ENCODE results near the gene FGF19.

The FGF19 gene

DNA sequence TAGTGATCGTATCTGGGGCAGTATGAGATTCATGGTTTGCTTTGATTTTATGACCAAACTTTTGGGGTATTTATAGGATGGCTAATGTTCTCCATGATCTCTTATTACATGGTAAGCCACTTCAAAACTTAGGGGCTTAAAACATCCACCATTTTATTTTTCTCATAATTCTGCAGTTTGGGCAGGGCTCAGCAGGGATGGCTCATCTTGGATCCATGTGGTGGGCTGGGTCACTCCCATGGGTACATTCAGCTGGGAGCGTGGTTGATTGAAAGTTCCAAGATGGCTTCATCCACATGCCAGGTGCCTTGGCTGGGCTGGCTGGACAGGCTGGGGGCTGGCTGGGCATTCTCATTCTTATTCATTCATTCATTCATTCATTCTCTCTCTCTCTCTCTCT is 30.5 kb upstream of the FGF19 start:
- H3K18ac ChIP-seq (ENCODE audit: low read length): no peak overlapping the region
- no peak overlapping the region for H3K4ac ChIP-seq (ENCODE audit: low read length)
- no peaks in the 10 kb centered on the region for H3K4me1 ChIP-seq (ENCODE audit: control insufficient read depth in 2 of 2, insufficient read depth in 1 of 2, low read depth in 1 of 2, low read length in 2 of 2)
- H3K9ac ChIP-seq (ENCODE audit: low read depth, low read length, poor library complexity): no peak overlapping the region
- H2AFZ ChIP-seq (ENCODE audit: low read length): no peak overlapping the region
- H3K36me3 ChIP-seq (replicated peaks in 1 of 2; ENCODE audit: control insufficient read depth in 2 of 2, insufficient read depth in 2 of 2, low read length in 2 of 2): no peaks in the 10 kb centered on the region
- H3K4me3 ChIP-seq (ENCODE audit: low read length in 2 of 2): no peak overlapping the region
- no peak overlapping the region for H2AK5ac ChIP-seq (ENCODE audit: low read depth, low read length)
- H4K8ac ChIP-seq (ENCODE audit: low read depth, low read length): no peak overlapping the region
- no peak overlapping the region for H2BK15ac ChIP-seq (ENCODE audit: low read length)
- peaks cover 0 to 9% of the 10 kb centered on the region in 2 donors for H3K9me3 ChIP-seq (replicated peaks in 1 of 2; ENCODE audit: control insufficient read depth in 2 of 2, insufficient read depth in 1 of 2, low read depth in 1 of 2, low read length in 2 of 2)
- no peak overlapping the region for H4K91ac ChIP-seq (ENCODE audit: low read depth, low read length, poor library complexity)
- H3K4me2 ChIP-seq (ENCODE audit: insufficient read depth, low read length, poor library complexity, severe bottlenecking): no peak overlapping the region
- no peak for DNase-seq (ENCODE audit: low spot score)
- no peak overlapping the region for H3K14ac ChIP-seq (ENCODE audit: low read length)
- H3K27me3 ChIP-seq (ENCODE audit: control insufficient read depth in 3 of 3, insufficient read depth in 3 of 3, low read depth in 1 of 3, low read length in 3 of 3): peaks cover 0 to 7% (median 0%) of the 10 kb centered on the region in 3 experiments
- no peak overlapping the region for H3K23ac ChIP-seq (ENCODE audit: low read depth, low read length, poor library complexity)
- no CpG with 5 or more reads among the region's 2 CpGs for WGBS, 2 donors (ENCODE audit: extremely low coverage in 2 of 2, insufficient read length in 2 of 2, insufficient replicate concordance in 1 of 2)
- no peak overlapping the region for H2BK120ac ChIP-seq (ENCODE audit: low read depth, low read length)
- H3K79me1 ChIP-seq (ENCODE audit: low read depth, low read length): no peaks in the 10 kb centered on the region
- no peak overlapping the region for H2BK5ac ChIP-seq (ENCODE audit: low read length)
- H2BK12ac ChIP-seq (ENCODE audit: low read length): no peak overlapping the region
- no peak overlapping the region for H3K27ac ChIP-seq (replicated peaks; ENCODE audit: low read length)

DNA sequence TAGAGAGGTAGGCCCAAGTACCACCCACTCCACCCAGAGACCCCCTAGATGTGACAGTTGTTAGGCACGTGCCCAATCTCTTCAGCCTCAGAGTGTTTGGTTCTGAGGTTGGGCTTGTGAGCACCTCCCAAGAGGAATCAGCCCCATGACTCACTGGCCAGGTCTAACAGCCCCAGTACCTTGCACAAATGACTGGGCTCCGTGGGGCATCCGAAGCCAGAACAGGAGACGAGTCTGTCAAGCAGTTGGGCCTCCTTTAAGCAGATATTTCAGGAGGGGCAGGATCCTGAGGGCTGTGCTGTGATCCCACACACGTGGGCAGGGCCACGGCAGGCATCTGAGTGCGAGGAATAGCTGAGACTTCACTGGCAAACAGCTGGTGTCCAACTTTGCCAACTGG is 29.1 kb upstream of the FGF19 start:
- no peak overlapping the region for H2BK5ac ChIP-seq (ENCODE audit: low read length)
- no peak overlapping the region for H2BK15ac ChIP-seq (ENCODE audit: low read length)
- no CpG with 5 or more reads among the region's 7 CpGs for WGBS, 2 donors (ENCODE audit: extremely low coverage in 2 of 2, insufficient read length in 2 of 2, insufficient replicate concordance in 1 of 2)
- no peak overlapping the region for H3K4me3 ChIP-seq (ENCODE audit: low read length in 2 of 2)
- no peaks in the 10 kb centered on the region for H3K36me3 ChIP-seq (replicated peaks in 1 of 2; ENCODE audit: control insufficient read depth in 2 of 2, insufficient read depth in 2 of 2, low read length in 2 of 2)
- no peak overlapping the region for H2BK12ac ChIP-seq (ENCODE audit: low read length)
- no peak overlapping the region for H4K91ac ChIP-seq (ENCODE audit: low read depth, low read length, poor library complexity)
- H2AK5ac ChIP-seq (ENCODE audit: low read depth, low read length): no peak overlapping the region
- H3K18ac ChIP-seq (ENCODE audit: low read length): peak overlapping the region; percentile 16
- H3K4me1 ChIP-seq (ENCODE audit: control insufficient read depth in 2 of 2, insufficient read depth in 1 of 2, low read depth in 1 of 2, low read length in 2 of 2): peaks cover 0 to 3% of the 10 kb centered on the region in 2 donors
- H3K27ac ChIP-seq (replicated peaks; ENCODE audit: low read length): no peak overlapping the region
- no peak overlapping the region for H3K14ac ChIP-seq (ENCODE audit: low read length)
- no peaks in the 10 kb centered on the region for H3K79me1 ChIP-seq (ENCODE audit: low read depth, low read length)
- no peak overlapping the region for H2BK120ac ChIP-seq (ENCODE audit: low read depth, low read length)
- no peak overlapping the region for H3K23ac ChIP-seq (ENCODE audit: low read depth, low read length, poor library complexity)
- H3K4me2 ChIP-seq (ENCODE audit: insufficient read depth, low read length, poor library complexity, severe bottlenecking): no peak overlapping the region
- H3K4ac ChIP-seq (ENCODE audit: low read length): no peak overlapping the region
- no peak overlapping the region for H4K8ac ChIP-seq (ENCODE audit: low read depth, low read length)
- DNase-seq (ENCODE audit: low spot score): no peak
- H3K27me3 ChIP-seq (ENCODE audit: control insufficient read depth in 3 of 3, insufficient read depth in 3 of 3, low read depth in 1 of 3, low read length in 3 of 3): peaks cover 0 to 16% (median 0%) of the 10 kb centered on the region in 3 experiments
- no peak overlapping the region for H3K9ac ChIP-seq (ENCODE audit: low read depth, low read length, poor library complexity)
- H3K9me3 ChIP-seq (replicated peaks in 1 of 2; ENCODE audit: control insufficient read depth in 2 of 2, insufficient read depth in 1 of 2, low read depth in 1 of 2, low read length in 2 of 2): peaks cover 0 to 2% of the 10 kb centered on the region in 2 donors
- no peak overlapping the region for H2AFZ ChIP-seq (ENCODE audit: low read length)

DNA sequence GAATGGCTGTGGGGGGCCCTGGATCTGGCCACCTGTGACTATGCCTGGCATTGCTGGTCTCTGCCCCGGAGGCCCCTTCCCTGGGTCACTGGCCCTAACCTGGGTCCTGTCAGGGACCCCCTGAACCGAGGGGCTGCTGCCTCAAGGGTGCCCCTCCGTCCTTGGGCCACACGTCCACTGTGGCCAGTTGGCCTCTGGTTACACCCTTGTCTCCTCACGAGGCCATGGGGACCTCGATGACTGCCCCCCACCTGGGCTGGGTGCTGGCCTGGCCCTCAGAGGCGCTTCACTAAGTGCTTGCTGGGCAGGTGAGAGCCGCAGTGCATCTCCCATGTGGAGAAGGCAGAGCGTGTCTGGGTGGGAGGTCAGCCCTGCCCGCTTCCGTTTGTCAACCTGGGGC is 27.3 kb upstream of the FGF19 start:
- no peak for DNase-seq (ENCODE audit: low spot score)
- Histone ChIP-seq H3K4me2 (ENCODE audit: insufficient read depth, low read length, poor library complexity, severe bottlenecking) (no peak overlapping the region), H3K79me1 (ENCODE audit: low read depth, low read length) (no peaks in the 10 kb centered on the region), H3K4me1 (ENCODE audit: control insufficient read depth in 2 of 2, insufficient read depth in 1 of 2, low read depth in 1 of 2, low read length in 2 of 2) (peaks cover 0 to 4% of the 10 kb centered on the region in 2 donors), H3K14ac (ENCODE audit: low read length) (no peak overlapping the region), H3K4ac (ENCODE audit: low read length) (no peak overlapping the region), H4K8ac (ENCODE audit: low read depth, low read length) (peak overlapping the region; percentile 29), H4K91ac (ENCODE audit: low read depth, low read length, poor library complexity) (no peak overlapping the region), H2BK12ac (ENCODE audit: low read length) (no peak overlapping the region), H2AK5ac (ENCODE audit: low read depth, low read length) (peak overlapping the region; percentile 88), H2BK15ac (ENCODE audit: low read length) (no peak overlapping the region), H2BK5ac (ENCODE audit: low read length) (no peak overlapping the region), H3K36me3 (replicated peaks in 1 of 2; ENCODE audit: control insufficient read depth in 2 of 2, insufficient read depth in 2 of 2, low read length in 2 of 2) (no peaks in the 10 kb centered on the region), H3K9ac (ENCODE audit: low read depth, low read length, poor library complexity) (no peak overlapping the region), H3K27me3 (ENCODE audit: control insufficient read depth in 3 of 3, insufficient read depth in 3 of 3, low read depth in 1 of 3, low read length in 3 of 3) (peaks cover 0 to 21% (median 0%) of the 10 kb centered on the region in 3 experiments), H2BK120ac (ENCODE audit: low read depth, low read length) (peak overlapping the region; percentile 73), H3K23ac (ENCODE audit: low read depth, low read length, poor library complexity) (no peak overlapping the region), H2AFZ (ENCODE audit: low read length) (no peak overlapping the region), H3K9me3 (replicated peaks in 1 of 2; ENCODE audit: control insufficient read depth in 2 of 2, insufficient read depth in 1 of 2, low read depth in 1 of 2, low read length in 2 of 2) (peaks cover 0 to 1% of the 10 kb centered on the region in 2 donors), H3K18ac (ENCODE audit: low read length) (peak overlapping the region; percentile 90), H3K4me3 (ENCODE audit: low read length in 2 of 2) (no peak overlapping the region), H3K27ac (replicated peaks; ENCODE audit: low read length) (no peak overlapping the region)
- WGBS, 2 donors (ENCODE audit: extremely low coverage in 2 of 2, insufficient read length in 2 of 2, insufficient replicate concordance in 1 of 2): no CpG with 5 or more reads among the region's 11 CpGs

DNA sequence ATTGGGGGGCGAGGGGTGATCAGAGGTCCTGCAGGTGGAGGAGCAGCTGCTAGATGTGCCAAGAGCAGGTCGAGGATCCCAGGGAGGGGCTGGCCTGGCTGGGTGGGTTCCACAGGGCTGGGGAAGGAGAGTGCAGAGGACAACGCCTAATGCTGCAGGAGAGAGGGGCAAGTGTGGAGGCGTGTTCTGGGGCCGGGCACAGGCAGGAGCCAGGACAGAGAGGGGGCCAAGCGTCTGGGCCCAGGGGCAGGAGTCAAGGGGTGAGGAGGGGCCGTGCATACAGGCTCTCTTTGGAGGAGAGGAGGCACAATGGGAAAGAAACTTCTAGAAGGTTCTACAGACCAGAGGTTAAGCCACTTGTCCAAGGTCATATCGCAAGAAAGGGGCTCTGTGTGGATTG is 26.7 kb upstream of the FGF19 start:
- H2AFZ ChIP-seq (ENCODE audit: low read length): no peak overlapping the region
- DNase-seq (ENCODE audit: low spot score): no peak
- no peak overlapping the region for H2BK5ac ChIP-seq (ENCODE audit: low read length)
- no peaks in the 10 kb centered on the region for H3K79me1 ChIP-seq (ENCODE audit: low read depth, low read length)
- WGBS, 2 donors (ENCODE audit: extremely low coverage in 2 of 2, insufficient read length in 2 of 2, insufficient replicate concordance in 1 of 2): no CpG with 5 or more reads among the region's 8 CpGs
- H4K8ac ChIP-seq (ENCODE audit: low read depth, low read length): no peak overlapping the region
- peak overlapping the region; percentile 88 for H2AK5ac ChIP-seq (ENCODE audit: low read depth, low read length)
- H3K9me3 ChIP-seq (replicated peaks in 1 of 2; ENCODE audit: control insufficient read depth in 2 of 2, insufficient read depth in 1 of 2, low read depth in 1 of 2, low read length in 2 of 2): peaks cover 0 to 1% of the 10 kb centered on the region in 2 donors
- H4K91ac ChIP-seq (ENCODE audit: low read depth, low read length, poor library complexity): no peak overlapping the region
- no peak overlapping the region for H3K27ac ChIP-seq (replicated peaks; ENCODE audit: low read length)
- H3K36me3 ChIP-seq (replicated peaks in 1 of 2; ENCODE audit: control insufficient read depth in 2 of 2, insufficient read depth in 2 of 2, low read length in 2 of 2): no peaks in the 10 kb centered on the region
- no peak overlapping the region for H3K23ac ChIP-seq (ENCODE audit: low read depth, low read length, poor library complexity)
- H3K4me3 ChIP-seq (ENCODE audit: low read length in 2 of 2): no peak overlapping the region
- H3K9ac ChIP-seq (ENCODE audit: low read depth, low read length, poor library complexity): no peak overlapping the region
- no peak overlapping the region for H3K4ac ChIP-seq (ENCODE audit: low read length)
- no peak overlapping the region for H3K4me2 ChIP-seq (ENCODE audit: insufficient read depth, low read length, poor library complexity, severe bottlenecking)
- H3K18ac ChIP-seq (ENCODE audit: low read length): peak overlapping the region; percentile 90
- H2BK15ac ChIP-seq (ENCODE audit: low read length): no peak overlapping the region
- H2BK12ac ChIP-seq (ENCODE audit: low read length): no peak overlapping the region
- peaks cover 0 to 4% of the 10 kb centered on the region in 2 donors for H3K4me1 ChIP-seq (ENCODE audit: control insufficient read depth in 2 of 2, insufficient read depth in 1 of 2, low read depth in 1 of 2, low read length in 2 of 2)
- H3K27me3 ChIP-seq (ENCODE audit: control insufficient read depth in 3 of 3, insufficient read depth in 3 of 3, low read depth in 1 of 3, low read length in 3 of 3): peaks cover 0 to 21% (median 0%) of the 10 kb centered on the region in 3 experiments
- peak overlapping the region; percentile 90 for H3K14ac ChIP-seq (ENCODE audit: low read length)
- peak overlapping the region; percentile 73 for H2BK120ac ChIP-seq (ENCODE audit: low read depth, low read length)

Measured in neuronal stem cell (in vitro differentiated cells).